HG03558 (cell line): ENCODE measurements around the gene USP9X.
"Not testable (repeated sequence)": the region's sequence is repeated elsewhere in the genome, so short reads cannot be mapped to it uniquely, and the experiment has no call there.

Experiments used
- ATAC-seq: cut with Tn5 transposase; IDR thresholded peaks from one replicate; pipeline ENCODE4 v1.9.1; 2021; ENCODE audit warnings: moderate number of reproducible peaks; ENCODE audit not compliant: unreplicated experiment; ENCODE audit errors: extremely low read depth

Gene USP9X

DNA sequence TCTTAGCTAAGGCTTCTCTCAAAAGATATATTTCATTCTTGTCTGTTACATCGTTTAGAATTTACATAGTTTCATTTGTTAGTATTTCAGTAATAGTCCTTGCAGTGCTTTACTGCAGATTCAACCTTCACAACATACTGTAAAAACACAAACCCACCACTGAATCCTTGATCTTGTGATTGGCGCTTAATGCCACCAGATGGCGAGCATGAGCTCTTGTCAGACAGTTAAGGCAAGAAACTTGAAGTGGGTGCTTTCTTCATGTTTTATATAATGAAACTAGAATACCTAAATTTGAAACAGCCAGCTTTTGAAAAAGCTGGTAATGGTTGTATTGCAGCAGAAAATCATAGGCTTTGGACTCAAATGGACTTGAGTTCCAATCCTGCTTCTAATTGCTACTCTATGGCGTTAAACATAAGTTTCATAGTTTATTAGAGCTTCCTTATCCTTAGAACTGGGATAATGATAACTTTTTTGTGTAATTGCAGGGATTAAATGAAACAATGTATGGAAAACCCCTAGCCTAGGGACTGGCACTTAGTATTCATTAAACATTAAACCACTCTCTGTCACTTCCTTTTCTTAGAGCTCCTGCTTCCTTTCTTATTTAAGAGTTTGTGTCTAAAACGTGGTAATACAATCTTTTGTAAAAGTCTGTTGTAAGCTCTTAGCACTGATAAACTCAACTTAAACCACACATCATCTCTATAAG, 95.1 kb downstream of the USP9X start:
- ATAC-seq: no peak

DNA sequence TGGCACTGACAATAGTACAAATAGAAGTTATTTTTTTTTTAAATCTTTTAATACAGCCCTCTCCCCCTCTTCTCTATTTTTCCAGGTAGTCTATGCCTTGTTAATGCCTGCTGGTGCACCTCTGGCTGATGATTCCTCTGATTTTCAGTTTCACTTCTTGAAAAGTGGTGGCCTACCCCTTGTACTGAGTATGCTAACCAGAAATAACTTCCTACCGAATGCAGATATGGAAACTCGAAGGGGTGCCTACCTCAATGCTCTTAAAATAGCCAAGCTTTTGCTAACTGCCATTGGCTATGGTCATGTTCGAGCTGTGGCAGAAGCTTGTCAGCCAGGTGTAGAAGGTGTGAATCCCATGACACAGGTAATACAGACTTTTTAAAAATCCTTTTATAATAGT, 99.1 kb downstream of the USP9X start:
- peak; percentile 27 for ATAC-seq

DNA sequence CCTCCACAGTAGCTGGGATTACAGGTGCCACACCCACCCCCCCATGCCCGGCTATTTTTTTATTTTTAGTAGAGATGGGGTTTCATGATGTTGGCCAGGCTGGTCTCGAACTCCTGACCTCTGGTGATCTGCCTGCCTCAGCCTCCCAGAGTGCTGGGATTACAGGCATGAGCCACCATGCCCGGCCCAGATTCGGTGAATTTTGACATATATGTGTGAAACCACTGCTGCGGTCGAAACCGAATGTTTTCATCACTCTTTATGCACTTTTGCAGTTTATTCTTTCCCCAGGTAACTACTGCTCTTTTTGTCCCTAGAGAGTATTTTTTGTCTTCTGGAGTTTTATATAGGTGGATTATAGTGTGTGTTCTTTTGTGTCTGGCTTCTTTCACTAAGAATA, 101.7 kb downstream of the USP9X start:
- ATAC-seq: not testable (repeated sequence)

DNA sequence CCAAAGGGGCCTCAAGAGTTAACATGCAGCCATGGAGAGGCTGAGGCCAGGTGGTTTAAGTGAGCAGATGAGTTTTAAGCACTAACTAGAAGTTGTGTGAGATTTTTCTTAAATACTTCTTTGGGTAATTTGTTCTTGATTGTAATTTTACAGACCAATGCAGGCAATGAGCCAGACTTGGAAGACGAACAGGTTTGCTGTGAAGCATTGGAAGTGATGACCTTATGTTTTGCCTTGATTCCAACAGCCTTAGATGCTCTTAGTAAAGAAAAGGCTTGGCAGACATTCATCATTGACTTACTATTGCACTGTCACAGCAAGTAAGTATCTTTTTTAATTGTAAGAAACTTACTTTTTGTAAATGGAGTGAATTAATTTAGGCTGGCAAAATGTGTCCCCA, 103.9 kb downstream of the USP9X start:
- no peak for ATAC-seq

DNA sequence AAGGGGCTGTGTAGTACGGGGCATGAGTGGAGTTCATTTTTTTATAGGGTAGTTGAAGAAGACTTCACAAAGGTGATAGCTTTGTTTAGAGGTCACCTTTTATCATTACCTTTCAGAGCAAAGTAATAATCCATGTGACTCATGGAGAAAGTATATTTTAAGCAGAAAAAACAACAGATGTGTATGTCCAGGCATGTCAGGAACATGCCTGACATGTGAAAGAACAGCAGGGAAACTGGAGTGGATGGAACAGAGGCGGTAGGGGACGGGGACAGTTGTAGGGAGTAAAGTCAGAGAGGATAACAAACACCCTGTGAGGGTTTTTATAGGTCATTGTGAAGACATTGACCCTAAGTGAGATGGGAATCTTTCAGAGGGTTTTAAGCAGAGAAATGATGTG, 107.6 kb downstream of the USP9X start:
- no peak for ATAC-seq

DNA sequence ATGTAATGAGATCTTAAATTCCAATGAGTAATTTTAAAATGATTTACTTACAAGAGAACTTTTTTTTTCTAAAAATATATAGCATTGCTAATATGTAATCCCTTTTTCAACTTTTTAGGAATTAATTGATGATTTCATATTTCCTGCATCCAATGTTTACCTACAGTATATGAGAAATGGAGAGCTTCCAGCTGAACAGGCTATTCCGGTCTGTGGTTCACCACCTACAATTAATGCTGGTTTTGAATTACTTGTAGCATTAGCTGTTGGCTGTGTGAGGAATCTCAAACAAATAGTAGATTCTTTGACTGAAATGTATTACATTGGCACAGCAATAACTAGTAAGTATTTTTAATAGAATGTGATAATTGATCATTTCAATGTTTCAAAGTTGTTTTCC, 113.2 kb downstream of the USP9X start:
- ATAC-seq: no peak

DNA sequence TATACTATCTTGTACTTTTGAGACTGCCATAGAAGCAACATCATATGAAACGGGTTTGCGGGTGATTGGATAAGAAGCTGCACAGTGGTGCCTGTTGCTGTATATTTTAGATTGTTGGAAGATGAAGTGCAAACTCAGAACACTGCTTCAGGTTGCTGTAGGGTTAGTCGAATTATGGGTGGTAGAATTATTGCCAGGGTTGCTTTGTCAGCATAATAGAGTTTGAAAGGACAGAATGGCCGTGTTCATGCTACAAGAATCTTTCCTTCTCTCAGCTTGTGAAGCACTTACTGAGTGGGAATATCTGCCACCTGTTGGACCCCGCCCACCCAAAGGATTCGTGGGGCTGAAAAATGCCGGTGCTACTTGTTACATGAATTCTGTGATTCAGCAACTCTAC, 115.5 kb downstream of the USP9X start:
- ATAC-seq: no peak

DNA sequence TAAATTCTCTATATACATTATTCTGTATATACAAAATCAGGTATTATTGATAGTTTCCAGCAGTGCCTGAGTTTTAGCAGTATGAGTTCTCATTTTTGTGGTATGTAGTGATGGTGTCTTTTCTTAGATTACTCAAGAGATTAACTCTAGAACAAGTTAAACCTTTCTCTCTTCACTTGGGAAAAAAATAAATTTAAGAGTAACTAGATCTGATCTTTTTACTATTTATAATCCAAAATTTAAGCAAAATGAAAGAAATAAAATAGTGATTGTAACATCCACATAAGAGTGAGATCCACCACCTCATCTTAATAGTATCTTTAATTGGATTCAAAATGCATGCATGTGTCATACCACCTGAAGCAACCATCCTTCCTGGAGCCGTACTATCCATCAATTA, 124.6 kb downstream of the USP9X start:
- no peak for ATAC-seq

DNA sequence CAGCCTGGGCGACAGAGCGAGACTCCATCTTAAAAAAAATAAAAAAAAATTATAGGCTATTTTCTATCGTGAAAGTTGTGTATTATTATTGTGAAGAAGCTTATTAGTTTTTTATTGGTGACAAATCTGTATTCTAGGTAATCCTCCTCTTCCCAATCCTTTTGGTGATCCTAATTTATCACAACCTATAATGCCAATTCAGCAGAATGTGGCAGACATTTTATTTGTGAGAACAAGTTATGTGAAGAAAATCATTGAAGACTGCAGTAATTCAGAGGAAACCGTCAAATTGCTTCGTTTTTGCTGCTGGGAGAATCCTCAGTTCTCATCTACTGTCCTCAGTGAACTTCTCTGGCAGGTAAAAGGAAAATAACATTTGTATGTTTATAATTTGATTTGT, 139.4 kb downstream of the USP9X start:
- no peak for ATAC-seq

DNA sequence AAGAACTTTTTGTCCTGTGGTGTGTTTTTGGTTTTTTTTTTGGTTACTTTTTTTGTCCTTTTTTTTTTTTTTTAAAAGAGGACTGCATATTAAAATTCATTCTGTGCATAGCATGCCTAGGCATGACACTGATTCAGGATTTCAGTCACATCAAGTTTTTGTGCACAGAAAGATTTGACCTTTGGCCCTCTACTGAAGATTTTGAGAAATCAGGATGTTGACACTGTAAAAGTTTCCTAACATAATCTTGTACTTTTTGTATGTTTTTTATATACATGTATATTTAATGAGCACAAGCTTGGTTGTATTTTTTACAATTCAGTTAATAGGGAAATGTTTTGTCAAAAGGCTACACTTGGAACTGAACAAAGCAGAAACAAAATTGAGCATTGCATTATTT, 148.7 kb downstream of the USP9X start:
- ATAC-seq: no peak

DNA sequence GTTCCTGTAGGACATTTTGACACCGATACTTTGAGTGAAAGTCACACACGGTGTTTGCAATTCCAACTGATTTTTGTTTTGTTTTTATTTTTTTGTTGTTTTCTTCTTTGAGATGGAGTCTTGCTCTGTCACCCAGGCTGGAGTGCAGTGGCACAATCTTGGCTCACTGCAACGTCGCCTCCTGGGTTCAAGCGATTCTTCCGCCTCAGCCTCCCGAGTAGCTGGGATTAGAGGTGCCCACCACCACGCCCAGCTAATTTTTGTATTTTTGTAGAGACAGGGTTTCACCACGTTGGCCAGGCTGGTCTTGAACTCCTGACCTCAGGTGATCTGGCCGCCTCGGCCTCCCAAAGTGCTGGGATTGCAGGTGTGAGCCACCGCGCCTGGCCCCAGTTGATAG, 149.2 kb downstream of the USP9X start:
- ATAC-seq: not testable (repeated sequence)

DNA sequence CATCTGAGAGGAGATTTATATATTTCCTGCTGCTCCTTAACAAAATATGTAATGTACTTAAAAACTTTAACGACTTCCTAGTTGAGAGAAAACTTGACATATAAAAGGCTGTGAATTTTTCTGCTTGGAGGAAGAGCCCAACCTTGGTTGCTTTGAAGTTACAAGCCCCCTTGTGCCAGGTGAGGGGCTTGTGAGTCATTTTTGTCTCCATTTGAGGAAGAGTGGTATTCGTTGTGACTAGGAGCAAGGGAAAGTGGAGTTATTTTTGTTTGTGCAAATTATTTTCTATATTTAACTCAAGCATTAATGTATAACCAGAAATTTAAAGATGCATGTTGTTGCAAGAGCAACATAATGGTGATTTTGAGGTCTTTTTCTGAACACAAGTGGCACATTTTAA, 149.7 kb downstream of the USP9X start:
- no peak for ATAC-seq

DNA sequence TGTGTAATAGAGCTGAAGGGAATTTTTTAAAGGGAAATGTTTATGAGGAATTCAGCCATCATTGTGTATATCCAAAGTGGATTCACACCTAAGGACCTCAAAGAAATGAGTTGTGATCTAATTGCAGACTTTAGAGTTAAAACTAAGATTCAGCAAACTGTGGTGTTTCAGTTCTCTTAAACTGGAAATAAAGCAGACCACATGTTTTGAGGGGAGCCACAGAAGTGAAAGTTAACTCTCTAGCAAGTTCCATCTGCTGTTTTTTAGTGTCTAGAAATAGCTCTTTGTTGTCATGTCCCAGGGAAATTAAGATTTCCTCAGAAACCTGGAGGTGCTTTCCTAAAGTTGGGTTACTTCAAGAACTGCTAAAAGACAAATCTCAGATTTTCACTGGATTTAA, 151.4 kb downstream of the USP9X start:
- no peak for ATAC-seq

DNA sequence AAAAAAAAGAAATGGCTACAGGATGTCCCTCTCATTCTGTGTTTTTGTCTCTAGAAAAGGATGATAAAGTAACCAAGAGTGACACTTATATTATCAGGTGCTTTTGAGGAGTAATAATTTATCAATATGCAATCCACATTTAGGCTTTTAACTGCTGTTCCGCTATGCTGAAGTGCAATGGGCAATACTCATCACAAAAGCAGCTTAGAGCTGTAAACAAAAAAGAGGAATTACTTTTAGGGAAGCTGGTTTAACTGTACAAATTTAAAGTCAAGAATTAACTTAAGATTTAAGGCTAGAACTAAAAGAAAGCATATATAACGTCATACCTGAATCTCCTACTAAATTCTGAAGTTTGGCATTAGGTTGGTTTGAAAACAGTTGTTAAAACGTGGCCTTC, 155.3 kb downstream of the USP9X start:
- no peak for ATAC-seq

DNA sequence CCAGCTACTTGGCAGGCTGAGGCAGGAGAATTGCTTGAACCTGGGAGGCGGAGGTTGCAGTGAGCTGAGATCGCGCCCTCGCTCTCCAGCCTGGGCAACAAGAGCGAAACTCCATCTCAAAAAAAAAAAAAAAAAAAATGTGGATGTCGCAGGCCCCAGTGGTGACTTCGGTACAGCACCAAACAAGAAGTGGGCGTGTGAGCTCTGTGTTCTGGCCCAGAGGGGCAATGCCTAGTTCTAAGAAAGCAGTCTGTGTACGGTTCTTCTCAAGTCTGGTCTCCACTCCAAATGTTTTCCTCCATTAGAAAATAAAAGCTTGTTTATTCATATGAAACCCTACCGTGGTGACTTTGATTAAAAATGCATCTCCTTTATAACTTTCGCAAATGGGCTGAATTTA, 156.7 kb downstream of the USP9X start:
- no peak for ATAC-seq

DNA sequence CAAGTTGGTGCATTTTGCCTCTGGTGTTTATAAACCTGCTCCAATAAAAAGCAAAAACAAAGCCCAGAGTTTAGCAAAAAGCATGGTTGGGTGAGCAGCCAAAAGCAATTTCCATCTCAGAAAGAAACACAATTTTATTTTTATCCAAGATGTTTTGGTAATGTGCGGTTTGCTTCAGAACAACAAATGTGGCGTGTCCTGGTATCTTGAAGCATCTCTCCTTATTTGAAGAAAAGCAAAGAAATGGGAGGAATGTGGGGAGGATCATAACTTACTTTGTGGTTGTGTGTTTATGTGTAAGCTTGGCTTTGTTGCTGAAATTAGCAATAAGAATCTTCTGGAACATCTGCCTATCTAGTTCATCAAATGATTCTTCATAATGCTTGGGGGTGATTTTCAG, 160.4 kb downstream of the USP9X start:
- ATAC-seq: no peak

DNA sequence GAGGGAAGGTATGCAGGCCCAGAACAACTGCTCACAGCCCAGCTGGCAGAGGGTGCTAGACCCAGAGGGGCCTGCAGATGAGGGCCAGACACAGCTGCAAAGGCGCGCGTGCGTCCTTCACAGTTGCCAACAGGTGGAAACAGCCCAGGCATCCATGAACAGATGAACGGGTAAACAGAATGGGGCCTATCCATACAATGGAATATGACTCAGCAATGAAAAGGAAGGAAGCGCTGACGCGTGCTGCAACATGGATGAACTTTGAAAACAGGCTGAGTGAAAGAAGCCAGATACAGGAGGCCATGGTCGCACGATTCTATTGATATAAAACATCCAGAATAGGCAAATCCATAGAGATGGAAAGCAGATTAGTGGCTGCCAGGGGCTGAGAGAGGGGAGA, 165.6 kb downstream of the USP9X start:
- no peak for ATAC-seq

DNA sequence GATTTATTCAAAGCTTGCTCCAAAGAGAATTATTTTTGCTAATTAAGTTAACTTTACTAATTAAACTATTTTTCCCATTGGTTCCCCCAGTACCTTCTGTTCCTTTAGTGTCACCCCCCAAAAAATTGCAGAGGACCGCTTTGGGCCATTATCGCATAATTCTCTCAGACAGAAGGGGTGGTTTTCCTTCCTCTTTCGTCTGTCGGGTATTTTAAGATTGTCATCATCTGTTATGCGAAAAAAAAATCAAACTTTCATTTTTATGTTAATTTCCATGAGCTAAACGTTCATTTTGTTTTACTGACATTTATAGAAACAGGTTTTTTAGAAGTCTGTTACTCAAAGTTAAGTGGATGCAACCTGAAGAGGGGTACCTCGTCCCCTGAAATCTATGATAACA, 172.6 kb downstream of the USP9X start:
- ATAC-seq: no peak

DNA sequence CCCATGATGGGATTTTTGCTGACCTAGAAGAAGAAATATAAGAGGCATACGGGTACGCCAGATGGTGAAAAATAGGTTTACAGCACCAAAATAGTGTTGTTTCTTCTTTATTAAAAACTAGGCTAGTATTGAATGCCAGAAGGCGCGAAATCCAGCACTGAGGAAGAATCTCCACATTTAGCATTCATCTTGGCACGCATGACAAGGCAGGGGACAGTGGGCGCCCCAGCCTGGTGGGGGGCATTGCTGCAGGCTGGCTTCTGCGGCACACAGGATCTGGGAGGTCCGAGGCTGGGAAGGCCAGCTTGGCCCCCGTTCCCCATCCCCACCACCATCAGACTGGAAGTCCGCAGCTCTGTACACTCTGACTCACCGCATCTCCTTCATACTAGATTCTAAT, 173.0 kb downstream of the USP9X start:
- no peak for ATAC-seq

DNA sequence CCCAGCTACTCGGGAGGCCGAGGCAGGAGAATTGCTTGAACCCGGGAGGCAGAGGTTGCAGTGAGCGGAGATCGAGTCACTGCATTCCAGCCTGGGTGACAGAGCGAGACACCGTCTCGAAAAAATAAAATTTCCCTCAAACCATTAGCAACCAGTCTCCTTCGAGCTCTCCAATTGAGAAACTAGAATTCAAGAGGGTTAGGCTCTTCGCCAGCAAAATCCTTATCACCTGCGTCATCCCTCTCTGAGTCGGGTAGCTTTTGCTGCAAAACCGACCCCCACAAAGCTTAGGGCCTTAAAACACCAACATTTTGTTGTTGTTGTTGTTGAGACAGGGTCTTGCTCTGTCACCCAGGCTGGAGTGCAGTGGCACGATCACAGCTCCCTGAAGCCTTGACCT, 173.6 kb downstream of the USP9X start:
- ATAC-seq: no peak

DNA sequence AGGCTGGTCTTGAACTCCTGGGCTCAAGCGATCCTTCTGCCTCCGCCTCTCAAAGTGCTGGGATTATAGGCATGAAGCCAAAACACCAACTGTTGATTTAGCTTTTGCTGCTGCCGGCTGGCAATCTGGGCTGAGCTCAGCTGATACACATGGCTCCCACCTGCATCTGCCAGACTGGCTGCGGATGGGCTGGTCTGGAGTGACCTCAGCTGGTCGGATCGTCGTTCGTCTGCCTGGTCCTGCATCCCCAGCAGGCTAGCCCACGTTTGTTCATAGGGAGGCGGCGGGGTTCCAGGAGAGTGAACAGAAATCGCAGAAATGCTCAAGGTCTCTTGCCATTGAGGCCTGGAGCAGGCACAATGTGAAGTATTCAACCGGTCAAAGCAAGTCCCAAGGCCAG, 174.3 kb downstream of the USP9X start:
- no peak for ATAC-seq

DNA sequence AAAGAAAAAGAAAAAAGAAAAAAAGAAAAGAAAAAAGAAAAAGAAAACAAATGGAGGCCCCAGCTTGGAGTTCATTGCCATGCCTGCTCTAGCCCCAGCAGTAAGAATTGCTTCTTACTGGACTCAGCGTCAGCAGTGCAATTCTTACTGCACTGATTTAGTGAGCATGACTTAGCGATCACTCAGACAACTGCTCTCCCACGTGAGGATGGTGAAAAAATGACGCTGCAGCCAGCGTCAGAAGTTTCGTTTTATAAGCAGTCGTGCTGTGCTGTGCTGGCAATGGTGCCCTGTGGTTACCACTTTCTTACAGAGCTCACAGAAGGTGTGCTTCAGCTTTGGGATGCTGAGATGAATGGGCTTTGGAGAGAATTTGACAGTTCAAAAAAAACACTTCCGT, 180.4 kb downstream of the USP9X start:
- no peak for ATAC-seq

DNA sequence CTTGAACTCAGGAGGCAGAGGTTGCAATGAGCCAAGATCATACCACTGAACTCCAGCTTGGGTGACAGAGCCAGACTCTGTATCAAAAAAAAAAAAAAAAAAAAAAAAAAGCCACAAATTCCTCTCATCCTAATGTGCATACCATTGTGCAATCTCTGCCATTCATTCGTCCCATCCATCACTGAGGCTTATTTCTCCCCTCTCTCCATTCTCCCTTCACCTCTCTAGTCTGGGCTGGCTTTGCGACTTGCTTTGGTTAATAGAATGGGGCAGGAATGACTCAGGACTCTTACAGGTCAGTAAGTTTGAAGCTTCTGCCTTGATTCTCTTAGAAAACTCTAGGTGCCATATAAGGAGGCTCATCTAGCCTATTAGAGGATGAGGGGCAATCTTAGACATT, 188.4 kb downstream of the USP9X start:
- no peak for ATAC-seq
